DLD1 (cell line): ENCODE data around the gene BCL2L1.

ENCODE experiments used
- in situ Hi-C: cut with HindIII; loops from 2 replicates; pipeline ENCODE4 v1.10.0; 2017; ENCODE audit warnings: low sequenced_read_pairs

BCL2L1 gene

GRCh38 chr20:31710423-31711108 is 12.1 kb downstream of the BCL2L1 start:
- in situ Hi-C loops = no loop called here

GRCh38 chr20:31709939-31710338 is 12.7 kb downstream of the BCL2L1 start:
- in situ Hi-C loops = no loop called here

- in situ Hi-C loops = no loop called here
Observed at GRCh38 chr20:31708736-31709534, 13.7 kb downstream of the BCL2L1 start.

GRCh38 chr20:31707994-31708735 is 14.5 kb downstream of the BCL2L1 start:
- in situ Hi-C loops = no loop called here

GRCh38 chr20:31707258-31707615 is 15.4 kb downstream of the BCL2L1 start:
- in situ Hi-C loops = no loop called here

GRCh38 chr20:31706607-31707257 is 15.9 kb downstream of the BCL2L1 start:
- in situ Hi-C loops = no loop called here

GRCh38 chr20:31705598-31706597 is 16.8 kb downstream of the BCL2L1 start:
- in situ Hi-C loops = no loop called here

GRCh38 chr20:31705191-31705590 is 17.5 kb downstream of the BCL2L1 start:
- in situ Hi-C loops = no loop called here

GRCh38 chr20:31704225-31705119 is 18.2 kb downstream of the BCL2L1 start:
- in situ Hi-C loops = no loop called here

- in situ Hi-C loops = no loop called here
Observed at GRCh38 chr20:31701591-31701990, 21.1 kb downstream of the BCL2L1 start.

GRCh38 chr20:31700747-31701146 is 21.9 kb downstream of the BCL2L1 start:
- in situ Hi-C loops = no loop called here

GRCh38 chr20:31699801-31700728 is 22.6 kb downstream of the BCL2L1 start:
- in situ Hi-C loops = no loop called here

GRCh38 chr20:31698803-31699718 is 23.6 kb downstream of the BCL2L1 start:
- in situ Hi-C loops = no loop called here

GRCh38 chr20:31698243-31698802 is 24.3 kb downstream of the BCL2L1 start:
- in situ Hi-C loops = no loop called here

- in situ Hi-C loops = no loop called here
Observed at GRCh38 chr20:31695849-31696804, 26.5 kb downstream of the BCL2L1 start.
